H1 (cell line): Measurements from ENCODE around the gene SMG9. TPM values are rescaled to one million over a fixed set of nuclear protein-coding genes. Genes with fewer than 3 reads are reported as not detected.

Experiments
- CBX5 ChIP-seq: fragments of 300-800, 300-1000 bp; sonication (generic); IDR thresholded peaks from 2 replicates; pipeline ENCODE4 v1.7.1; 2016; ENCODE audit warnings: antibody characterized with exemption, low read length, low read depth
- CHD2 ChIP-seq: IDR thresholded peaks from 2 replicates; pipeline ENCODE4 v1.6.1; 2012; ENCODE audit warnings: low read length, improper control_type of control experiment
- CREB1 ChIP-seq: IDR thresholded peaks from 2 replicates; pipeline ENCODE4 v1.6.1; 2012; ENCODE audit warnings: inconsistent platforms
- EP300 ChIP-seq, 2 experiments: IDR thresholded peaks; 1 replicate in 1 of 2; 2 replicates in 1 of 2; pipeline ENCODE4 v1.6.1; 2011 to 2012; ENCODE audit warnings: low read depth in 2 of 2, low read length in 2 of 2, mild to moderate bottlenecking in 2 of 2, borderline replicate concordance in 1 of 2, inconsistent platforms in 1 of 2, moderate library complexity in 1 of 2
- JUN ChIP-seq: IDR thresholded peaks from 2 replicates; pipeline ENCODE4 v1.6.1; 2011; ENCODE audit warnings: low read depth, mild to moderate bottlenecking, improper control_type of control experiment, low read length
- KDM4A ChIP-seq: IDR thresholded peaks from one replicate; pipeline ENCODE4 v1.7.1; 2012; ENCODE audit warnings: low read depth, mild to moderate bottlenecking, moderate library complexity, low read length, inconsistent platforms; ENCODE audit not compliant: severe bottlenecking
- MAFK ChIP-seq: IDR thresholded peaks from 2 replicates; pipeline ENCODE4 v1.6.1; 2012; ENCODE audit warnings: low read depth, mild to moderate bottlenecking, improper control_type of control experiment, low read length
- NRF1 ChIP-seq: IDR thresholded peaks from 2 replicates; pipeline ENCODE4 v1.6.1; 2011; ENCODE audit warnings: mild to moderate bottlenecking, low read depth, low read length, improper control_type of control experiment
- PHF8 ChIP-seq: fragments of 200-600 bp; sonication (generic); conservative IDR thresholded peaks from 2 replicates; pipeline ENCODE4 v1.7.1; 2012; ENCODE audit warnings: low read depth, mild to moderate bottlenecking, inconsistent platforms, low read length, moderate library complexity
- POU5F1 ChIP-seq: IDR thresholded peaks from 2 replicates; pipeline ENCODE4 v1.6.1; 2011; ENCODE audit warnings: low read depth, mild to moderate bottlenecking, low read length, moderate library complexity
- RAD21 ChIP-seq, 2 experiments: IDR thresholded peaks in 1 of 2; conservative IDR thresholded peaks in 1 of 2; 2 replicates each; pipeline ENCODE4 v1.6.1; 2011; ENCODE audit warnings: low read depth in 2 of 2, low read length in 2 of 2, improper control_type of control experiment in 1 of 2, inconsistent platforms in 1 of 2, mild to moderate bottlenecking in 1 of 2, moderate library complexity in 1 of 2
- RBBP5 ChIP-seq: IDR thresholded peaks from 2 replicates; pipeline ENCODE4 v1.7.1; 2012; ENCODE audit warnings: low read depth, mild to moderate bottlenecking, inconsistent platforms, low read length, moderate library complexity, borderline replicate concordance
- RXRA ChIP-seq: IDR thresholded peaks from 2 replicates; pipeline ENCODE4 v1.6.1; 2011; ENCODE audit warnings: low read depth, mild to moderate bottlenecking, low read length, moderate library complexity; ENCODE audit not compliant: insufficient read depth
- SIN3A ChIP-seq, 2 experiments: IDR thresholded peaks in 1 of 2; conservative IDR thresholded peaks in 1 of 2; 2 replicates each; pipeline ENCODE4 v1.6.1; 2011 to 2012; ENCODE audit warnings: low read length in 2 of 2, improper control_type of control experiment in 1 of 2, low read depth in 1 of 2, mild to moderate bottlenecking in 1 of 2
- SIRT6 ChIP-seq: IDR thresholded peaks from one replicate; pipeline ENCODE4 v1.7.1; 2012; ENCODE audit warnings: low read length, inconsistent platforms
- SIX5 ChIP-seq: IDR thresholded peaks from 2 replicates; pipeline ENCODE4 v1.6.1; 2011; ENCODE audit warnings: mild to moderate bottlenecking, low read depth, low read length
- SRF ChIP-seq: IDR thresholded peaks from 2 replicates; pipeline ENCODE4 v1.6.1; 2011; ENCODE audit warnings: mild to moderate bottlenecking, low read depth, low read length, moderate library complexity
- SUZ12 ChIP-seq: fragments of 200-600 bp; sonication (generic); IDR thresholded peaks from 2 replicates; pipeline ENCODE4 v1.6.1; 2012; ENCODE audit warnings: mild to moderate bottlenecking, inconsistent platforms, low read length, moderate library complexity, mixed read lengths
- polyA plus RNA-seq, 7 experiments: library from polyadenylated mRNA; depleted of rRNA in 3 of 7; stranded (reverse) in 5 of 7; unstranded in 2 of 7; fragments of >200 nt in 5 of 7; fragments of 200-250 nt in 2 of 7; gene quantifications; 1 replicate in 5 of 7; 2 replicates in 1 of 7; 4 replicates in 1 of 7; pipeline versions ENCODE4 v1.2.1 to v1.2.3, GENCODE V29; 2011 to 2013; ENCODE audit warnings: missing spikeins in 2 of 7, mixed read lengths in 2 of 7
- total RNA-seq: library from RNA; stranded (reverse); fragmentation: NEBNext Ultra II Directional; extraction: Animal tissue kit (Norgen Biotek cat#: 25700); gene quantifications from 2 replicates; pipeline ENCODE4 v1.2.1, GENCODE V29; 2021
- TF ChIP-seq, protein P1 (sequence below): IDR thresholded peaks from 2 replicates; pipeline ENCODE4 v1.6.1; 2011; ENCODE audit warnings: low read length, improper control_type of control experiment
- TF ChIP-seq, protein P2 (sequence below), 3 experiments: IDR thresholded peaks; 1 replicate in 2 of 3; 2 replicates in 1 of 3; pipeline versions ENCODE4 v1.5.1 to v1.6.1; 2011; ENCODE audit warnings: low read length in 3 of 3, mild to moderate bottlenecking in 3 of 3, inconsistent platforms in 2 of 3, low read depth in 1 of 3, moderate library complexity in 1 of 3; ENCODE audit not compliant: insufficient read depth in 1 of 3; ENCODE audit errors: control extremely low read depth in 1 of 3

Gene SMG9
- total and polyA plus RNA-seq, 2 of the 8 experiments (the other 6 are each of a cell fraction or from before 2014, with no cell fraction given) = 20.4 to 28.7 TPM

DNA sequence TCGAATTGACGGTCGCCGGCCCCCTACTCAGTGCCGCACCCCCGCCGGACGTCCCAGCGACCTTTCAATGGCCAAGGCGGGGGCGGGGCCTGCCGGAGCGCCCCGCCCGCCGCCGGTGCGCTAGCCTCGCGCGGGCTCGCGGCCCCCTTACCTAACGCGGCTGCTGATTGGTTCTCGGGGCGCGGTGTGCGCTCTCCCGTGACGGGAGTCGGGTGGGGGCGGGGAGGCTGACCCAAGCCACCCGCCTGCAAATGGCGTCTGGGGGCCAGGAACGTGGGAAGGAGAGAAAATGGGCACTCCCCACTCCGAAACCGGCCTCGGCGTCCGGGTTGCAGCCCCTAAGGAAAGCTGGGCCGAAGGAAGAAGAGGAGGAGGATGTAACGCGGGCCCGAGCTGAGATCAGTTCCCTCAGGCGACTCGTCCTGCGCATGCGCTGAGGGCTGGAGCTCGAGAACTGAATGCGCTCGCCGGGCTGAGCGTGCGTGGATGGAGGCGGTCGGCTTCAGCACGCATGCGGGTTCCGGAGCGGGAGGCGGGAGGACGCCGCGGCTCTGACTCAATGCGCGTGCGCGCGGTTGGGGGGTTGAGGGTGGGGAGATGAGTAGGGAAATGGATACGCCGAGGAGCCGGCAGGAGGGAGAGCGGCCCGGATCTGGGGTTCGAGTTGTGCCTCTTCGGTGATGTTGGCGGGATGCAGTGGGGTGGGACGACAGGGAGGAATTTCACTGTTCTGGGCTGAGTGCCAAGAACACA, at the start of gene SMG9 (continued):
- TF ChIP-seq EP300 (IDR thresholded peaks at IDR 0.05; ENCODE audit: borderline replicate concordance in 1 of 2, low read depth in 2 of 2, low read length in 2 of 2) (no peak; a peak in 1 of 3 replicates), PHF8 (peak; percentile 94), CBX5 (no peak), KDM4A (peak; percentile 27), RAD21 (IDR thresholded peaks at IDR 0.05 in 1 of 2, conservative IDR thresholded peaks at IDR 0.05 in 1 of 2; ENCODE audit: low read depth in 2 of 2, low read length in 2 of 2) (no peak), MAFK (no peak), SUZ12 (peak; percentile 29; the same call in 1 of the 2 replicates), SIRT6 (no peak), SRF (no peak), POU5F1 (no peak), RBBP5 (0 out of 2 replicates have a peak, but pooled peaks have one; percentile 47), JUN (no peak), CREB1 (peak; percentile 13; the same call in 1 of the 2 replicates), NRF1 (peak; percentile 95), SIX5 (no peak), RXRA (no peak), CHD2 (0 out of 2 replicates have a peak, but pooled peaks have one; percentile 60), SIN3A (conservative IDR thresholded peaks at IDR 0.05 in 1 of 2, IDR thresholded peaks at IDR 0.05 in 1 of 2; ENCODE audit: low read depth in 1 of 2, low read length in 2 of 2) (peak in 1 of 2 experiments; percentile 41; a peak in 1 of 4 replicates)
- TF ChIP-seq, protein P1, sequence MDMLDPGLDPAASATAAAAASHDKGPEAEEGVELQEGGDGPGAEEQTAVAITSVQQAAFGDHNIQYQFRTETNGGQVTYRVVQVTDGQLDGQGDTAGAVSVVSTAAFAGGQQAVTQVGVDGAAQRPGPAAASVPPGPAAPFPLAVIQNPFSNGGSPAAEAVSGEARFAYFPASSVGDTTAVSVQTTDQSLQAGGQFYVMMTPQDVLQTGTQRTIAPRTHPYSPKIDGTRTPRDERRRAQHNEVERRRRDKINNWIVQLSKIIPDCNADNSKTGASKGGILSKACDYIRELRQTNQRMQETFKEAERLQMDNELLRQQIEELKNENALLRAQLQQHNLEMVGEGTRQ = no peak
- TF ChIP-seq, protein P2, sequence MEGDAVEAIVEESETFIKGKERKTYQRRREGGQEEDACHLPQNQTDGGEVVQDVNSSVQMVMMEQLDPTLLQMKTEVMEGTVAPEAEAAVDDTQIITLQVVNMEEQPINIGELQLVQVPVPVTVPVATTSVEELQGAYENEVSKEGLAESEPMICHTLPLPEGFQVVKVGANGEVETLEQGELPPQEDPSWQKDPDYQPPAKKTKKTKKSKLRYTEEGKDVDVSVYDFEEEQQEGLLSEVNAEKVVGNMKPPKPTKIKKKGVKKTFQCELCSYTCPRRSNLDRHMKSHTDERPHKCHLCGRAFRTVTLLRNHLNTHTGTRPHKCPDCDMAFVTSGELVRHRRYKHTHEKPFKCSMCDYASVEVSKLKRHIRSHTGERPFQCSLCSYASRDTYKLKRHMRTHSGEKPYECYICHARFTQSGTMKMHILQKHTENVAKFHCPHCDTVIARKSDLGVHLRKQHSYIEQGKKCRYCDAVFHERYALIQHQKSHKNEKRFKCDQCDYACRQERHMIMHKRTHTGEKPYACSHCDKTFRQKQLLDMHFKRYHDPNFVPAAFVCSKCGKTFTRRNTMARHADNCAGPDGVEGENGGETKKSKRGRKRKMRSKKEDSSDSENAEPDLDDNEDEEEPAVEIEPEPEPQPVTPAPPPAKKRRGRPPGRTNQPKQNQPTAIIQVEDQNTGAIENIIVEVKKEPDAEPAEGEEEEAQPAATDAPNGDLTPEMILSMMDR (IDR thresholded peaks at IDR 0.05; ENCODE audit: control extremely low read depth in 1 of 3, insufficient read depth in 1 of 3, low read depth in 1 of 3, low read length in 3 of 3) = no peak
